Uterus (tissue), 4 donors: Measurements from ENCODE around the gene KASH5. TPM values are rescaled to one million over a fixed set of nuclear protein-coding genes. Genes with fewer than 3 reads are reported as not detected.
A peak's percentile ranks its signal among the peaks of the same experiment; 100 is the strongest.

ENCODE experiments used
- DNase-seq, 2 donors: peaks; one replicate each; pipeline ENCODE4 v3.0.0-alpha.2; 2019 to 2020
- H3K27ac ChIP-seq, 2 donors: fragments of 200-600 bp; sonication (generic); 1 replicate in 1 of 2; 2 replicates in 1 of 2; pipeline ENCODE4 v1.5.1; 2016 to 2018
- H3K27me3 ChIP-seq, 2 donors: fragments of 200-600 bp; sonication (generic); one replicate each; pipeline ENCODE4 v1.5.1; 2018 to 2019; ENCODE audit warnings: control low read depth in 1 of 2
- H3K36me3 ChIP-seq, 2 donors: fragments of 200-600 bp; sonication (generic); one replicate each; pipeline ENCODE4 v1.5.1; 2019; ENCODE audit warnings: control low read depth in 1 of 2
- H3K4me1 ChIP-seq, 2 donors: fragments of 200-600 bp; sonication (generic); one replicate each; pipeline ENCODE4 v1.5.1; 2018 to 2019; ENCODE audit warnings: control low read depth in 1 of 2
- H3K4me3 ChIP-seq, 2 donors: fragments of 200-600 bp; sonication (generic); 1 replicate in 1 of 2; 2 replicates in 1 of 2; pipeline ENCODE4 v1.5.1; 2018 to 2019; ENCODE audit warnings: mild to moderate bottlenecking in 1 of 2
- H3K9me3 ChIP-seq, 2 donors: fragments of 200-600 bp; sonication (generic); one replicate each; pipeline ENCODE4 v1.5.1; 2019; ENCODE audit warnings: control low read depth in 1 of 2
- CTCF ChIP-seq, 4 experiments: fragments of 200-600 bp in 2 of 4; fragments of 450-650 bp in 2 of 4; sonication (generic) in 2 of 4; IDR thresholded peaks; one replicate each; pipeline ENCODE4 v1.5.1; 2016 to 2019; ENCODE audit warnings: antibody characterized with exemption in 4 of 4, mild to moderate bottlenecking in 2 of 4, moderate library complexity in 1 of 4
- POLR2A ChIP-seq, 2 donors: fragments of 450-650 bp; IDR thresholded peaks; one replicate each; pipeline ENCODE4 v1.6.1; 2016; ENCODE audit warnings: antibody characterized with exemption in 2 of 2, mild to moderate bottlenecking in 1 of 2, moderate library complexity in 1 of 2
- intact Hi-C: fragments of 100-400 bp; cut with DNase I; formaldehyde crosslinking; loops from one replicate; pipeline ENCODE4 v1.15.1; 2023; ENCODE audit warnings: low total_unique reads
- total RNA-seq, 4 donors: library from RNA; depleted of rRNA in 3 of 4; stranded (reverse); fragments of >200 nt in 3 of 4; gene quantifications; one replicate each; pipeline versions ENCODE4 v1.1.0 to v1.2.4, GENCODE V29; 2014 to 2023
- donor health status: DM: yes; HTN: yes; CAD: no.

Gene KASH5
- total RNA-seq, 4 donors from 2014 or later: 0.55 TPM; not detected in 3

GRCh38 chr19:49421039-49421877, 33.2 kb downstream of the KASH5 start:
- peaks cover 0 to 17% of the 10 kb centered on the region in 2 donors for H3K4me1 ChIP-seq
- H3K27me3 ChIP-seq: peaks cover 31 to 56% of the 10 kb centered on the region in 2 donors
- H3K36me3 ChIP-seq: no peaks in the 10 kb centered on the region
- no peak overlapping the region for H3K27ac ChIP-seq
- intact Hi-C loops: no loop called here
- TF ChIP-seq POLR2A (IDR thresholded peaks at IDR 0.05) (no peak), CTCF (IDR thresholded peaks at IDR 0.05) (no peak)
- DNase-seq: peak in 1 of 2 donors; percentile 52
- H3K9me3 ChIP-seq: no peaks in the 10 kb centered on the region
- H3K4me3 ChIP-seq: no peak overlapping the region

GRCh38 chr19:49421878-49422202, 33.8 kb downstream of the KASH5 start:
- no peak for TF ChIP-seq CTCF (IDR thresholded peaks at IDR 0.05)
- TF ChIP-seq POLR2A (IDR thresholded peaks at IDR 0.05): no peak
- DNase-seq: no peak
- Histone ChIP-seq H3K36me3 (no peaks in the 10 kb centered on the region), H3K27me3 (peaks cover 31 to 62% of the 10 kb centered on the region in 2 donors), H3K4me3 (no peak overlapping the region), H3K4me1 (peaks cover 0 to 17% of the 10 kb centered on the region in 2 donors), H3K27ac (no peak overlapping the region), H3K9me3 (no peaks in the 10 kb centered on the region)
- intact Hi-C loops: no loop called here

- no peaks in the 10 kb centered on the region for H3K9me3 ChIP-seq
- peaks cover 0 to 17% of the 10 kb centered on the region in 2 donors for H3K4me1 ChIP-seq
- H3K36me3 ChIP-seq: no peaks in the 10 kb centered on the region
- H3K27ac ChIP-seq: no peak overlapping the region
- H3K27me3 ChIP-seq: peaks cover 33 to 69% of the 10 kb centered on the region in 2 donors
- intact Hi-C loops: no loop called here
- no peak for DNase-seq
- TF ChIP-seq POLR2A (IDR thresholded peaks at IDR 0.05) (no peak), CTCF (IDR thresholded peaks at IDR 0.05) (no peak)
- H3K4me3 ChIP-seq: no peak overlapping the region
Measured at GRCh38 chr19:49422407-49423070, 34.5 kb downstream of the KASH5 start.

- peaks cover 0 to 17% of the 10 kb centered on the region in 2 donors for H3K4me1 ChIP-seq
- no peak within 1 kb of the TSS for H3K27ac ChIP-seq
- no peak within 1 kb of the TSS for H3K4me3 ChIP-seq
- no peak for TF ChIP-seq POLR2A (IDR thresholded peaks at IDR 0.05)
- TF ChIP-seq CTCF (IDR thresholded peaks at IDR 0.05): no peak
- intact Hi-C loops: no loop called here
- peaks cover 41 to 72% of the 10 kb centered on the region in 2 donors for H3K27me3 ChIP-seq
- no peaks in the 10 kb centered on the region for H3K9me3 ChIP-seq
- no peaks in the 10 kb centered on the region for H3K36me3 ChIP-seq
- no peak for DNase-seq
Measured at GRCh38 chr19:49423071-49423984, 35.3 kb downstream of the KASH5 start, which contains the start of gene PTH2. Gene PTH2, minus strand, starts transcription at chr19:49423441. Its CDS starts 102 bp downstream, at chr19:49423339.
